Hepatocyte (in vitro differentiated cells): ENCODE results near the gene KRT75. TPM values are rescaled to one million over a fixed set of nuclear protein-coding genes. Genes with fewer than 3 reads are reported as not detected.

Source experiments
- DNase-seq: peaks from one replicate; pipeline ENCODE4 v3.0.0-alpha.2; 2016; ENCODE audit warnings: low spot score
- H2AFZ ChIP-seq: fragments of 200-600 bp; sonication (generic); 2 replicates; pipeline ENCODE4 v1.6.0; 2016; ENCODE audit warnings: antibody characterized with exemption, mild to moderate bottlenecking
- H3K27ac ChIP-seq: fragments of 200-600 bp; sonication (generic); 2 replicates; pipeline ENCODE4 v1.5.1; 2016; ENCODE audit warnings: mild to moderate bottlenecking
- H3K27me3 ChIP-seq: fragments of 200-600 bp; sonication (generic); 2 replicates; pipeline ENCODE4 v1.6.1; 2016
- H3K36me3 ChIP-seq: fragments of 200-600 bp; sonication (generic); replicated peaks from 2 replicates; pipeline ENCODE4 v1.5.1; 2016; ENCODE audit warnings: low read depth; ENCODE audit not compliant: insufficient read depth
- H3K4me1 ChIP-seq: fragments of 200-600 bp; sonication (generic); 2 replicates; pipeline ENCODE4 v1.5.1; 2016; ENCODE audit warnings: mild to moderate bottlenecking, moderate library complexity; ENCODE audit not compliant: insufficient read depth
- H3K4me2 ChIP-seq: fragments of 200-600 bp; sonication (generic); 2 replicates; pipeline ENCODE4 v1.6.0; 2016
- H3K4me3 ChIP-seq: fragments of 200-600 bp; sonication (generic); 2 replicates; pipeline ENCODE4 v1.5.1; 2016; ENCODE audit warnings: mild to moderate bottlenecking
- H3K79me2 ChIP-seq: fragments of 200-600 bp; sonication (generic); 2 replicates; pipeline ENCODE4 v1.6.0; 2017; ENCODE audit warnings: mild to moderate bottlenecking
- H3K9me2 ChIP-seq: fragments of 200-600 bp; sonication (generic); replicated peaks from 2 replicates; pipeline ENCODE4 v1.6.0; 2017; ENCODE audit warnings: mild to moderate bottlenecking; ENCODE audit not compliant: insufficient read depth
- H3K9me3 ChIP-seq: fragments of 200-600 bp; sonication (generic); 2 replicates; pipeline ENCODE4 v1.5.1; 2016; ENCODE audit warnings: low read depth, mild to moderate bottlenecking
- H4K20me1 ChIP-seq: fragments of 200-600 bp; sonication (generic); 2 replicates; pipeline ENCODE4 v1.6.0; 2016; ENCODE audit warnings: mild to moderate bottlenecking; ENCODE audit not compliant: insufficient read depth, poor library complexity, severe bottlenecking
- CTCF ChIP-seq: fragments of 200-600 bp; sonication (generic); IDR thresholded peaks from 2 replicates; pipeline ENCODE4 v1.5.1; 2016; ENCODE audit warnings: antibody characterized with exemption, mild to moderate bottlenecking; ENCODE audit not compliant: poor library complexity
- EZH2 ChIP-seq: fragments of 200-600 bp; sonication (generic); IDR thresholded peaks from 2 replicates; pipeline ENCODE4 v1.6.1; 2016; ENCODE audit warnings: antibody characterized with exemption, mild to moderate bottlenecking, borderline replicate concordance
- EZH2phosphoT487 ChIP-seq: fragments of 200-600 bp; sonication (generic); IDR thresholded peaks from one replicate; pipeline ENCODE4 v1.6.1; 2018; ENCODE audit warnings: antibody characterized with exemption, mild to moderate bottlenecking, low read depth, moderate library complexity; ENCODE audit not compliant: unreplicated experiment, severe bottlenecking
- WGBS: methylation state at CpG from one replicate; pipeline ENCODE4 v1.1.6; 2016; ENCODE audit warnings: low lambda C conversion rate; ENCODE audit errors: missing lambda C conversion rate; 5-methylcytosine and 5-hydroxymethylcytosine counted together
- polyA plus RNA-seq: library from polyadenylated mRNA; unstranded; fragments of >200 nt; fragmentation: Nextera tagmentation; extraction: Ambion mirVana; gene quantifications from 2 replicates; pipeline ENCODE4 v1.2.1, GENCODE V29; 2016
- total RNA-seq: library from RNA; depleted of rRNA; stranded (reverse); fragments of >200 nt; gene quantifications from 2 replicates; pipeline ENCODE4 v1.2.3, GENCODE V29; 2014

The KRT75 gene
- total and polyA plus RNA-seq, 2 experiments from 2014 or later = not detected

- Histone ChIP-seq H3K4me2 (no peak overlapping the region), H2AFZ (no peak overlapping the region), H3K9me3 (no peaks in the 10 kb centered on the region), H3K27ac (no peak overlapping the region), H4K20me1 (no peaks in the 10 kb centered on the region), H3K27me3 (no peaks in the 10 kb centered on the region), H3K4me3 (no peak overlapping the region), H3K36me3 (no peaks in the 10 kb centered on the region), H3K4me1 (peaks cover 5% of the 10 kb centered on the region), H3K79me2 (no peaks in the 10 kb centered on the region), H3K9me2 (no peaks in the 10 kb centered on the region)
- TF ChIP-seq CTCF = no peak
- TF ChIP-seq EZH2phosphoT487 = no peak
- DNase-seq = no peak
- 64% methylated on average over 6 of the region's 6 CpGs for WGBS
These were observed 1.5 kb downstream of the KRT75 start for GRCh38 chr12:52432559-52433207.

- WGBS = 90% methylated on average over 10 of the region's 10 CpGs
- H3K79me2 ChIP-seq = no peaks in the 10 kb centered on the region
These were observed 6.0 kb downstream of the KRT75 start for GRCh38 chr12:52428121-52428520.

GRCh38 chr12:52427083-52427482, 7.1 kb downstream of the KRT75 start:
- DNase-seq = no peak
- WGBS = 86% methylated on average over 1 of the region's 1 CpG
- Histone ChIP-seq H3K4me3 (no peak overlapping the region), H3K9me2 (no peaks in the 10 kb centered on the region), H4K20me1 (no peaks in the 10 kb centered on the region), H3K9me3 (no peaks in the 10 kb centered on the region), H3K4me2 (no peak overlapping the region), H3K36me3 (no peaks in the 10 kb centered on the region), H3K4me1 (peaks cover 16% of the 10 kb centered on the region), H2AFZ (no peak overlapping the region), H3K79me2 (no peaks in the 10 kb centered on the region), H3K27ac (no peak overlapping the region), H3K27me3 (no peaks in the 10 kb centered on the region)
- TF ChIP-seq CTCF = no peak
- no peak for TF ChIP-seq EZH2phosphoT487
- no peak for TF ChIP-seq EZH2

More at GRCh38 chr12:52428121-52428520, 6.0 kb downstream of the KRT75 start:
- no peaks in the 10 kb centered on the region for H3K36me3 ChIP-seq
- no peak overlapping the region for H3K27ac ChIP-seq
- no peak overlapping the region for H3K4me2 ChIP-seq
- peaks cover 13% of the 10 kb centered on the region for H3K4me1 ChIP-seq
- no peak for DNase-seq
- no peak overlapping the region for H2AFZ ChIP-seq
- H3K9me2 ChIP-seq = no peaks in the 10 kb centered on the region
- H4K20me1 ChIP-seq = no peaks in the 10 kb centered on the region
- H3K4me3 ChIP-seq = no peak overlapping the region
- no peaks in the 10 kb centered on the region for H3K9me3 ChIP-seq
- no peak for TF ChIP-seq EZH2
- TF ChIP-seq EZH2phosphoT487 = no peak
- no peak for TF ChIP-seq CTCF
- no peaks in the 10 kb centered on the region for H3K27me3 ChIP-seq
